ENCODE data around the gene SLC12A6. TPM values are rescaled to one million over a fixed set of nuclear protein-coding genes. Genes with fewer than 3 reads are reported as not detected.
A peak's percentile ranks its signal among the peaks of the same experiment; 100 is the strongest.

The SLC12A6 gene
- total and polyA plus RNA-seq, 5 experiments from 2014 or later = 4.0 to 138 (median 13.3) TPM

DNA sequence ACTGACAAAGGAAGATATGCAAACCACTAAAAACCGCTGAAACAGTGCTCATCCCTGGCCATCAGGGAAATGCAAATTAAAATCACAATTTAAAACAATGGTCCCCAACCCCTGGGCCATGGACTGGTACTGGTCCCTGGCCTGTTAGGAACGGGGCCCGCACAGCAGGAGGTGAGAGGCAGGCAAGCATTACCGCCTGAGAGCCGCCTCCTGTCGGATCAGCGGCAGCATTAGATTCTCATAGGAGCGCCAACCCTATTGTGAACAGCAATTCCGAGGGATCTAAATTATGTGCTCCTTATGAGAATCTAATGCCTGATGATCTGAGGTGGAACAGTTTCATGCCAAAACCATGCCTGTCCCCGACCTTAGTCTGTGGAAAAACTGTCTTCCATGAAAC is 14.4 kb downstream of the SLC12A6 start:
- Mint-ChIP-seq H3K4me1 (peaks cover 11 to 66% (median 48%) of the 10 kb centered on the region in 4 donors), H3K9me3 (no peaks in the 10 kb centered on the region), H3K36me3 (no peaks in the 10 kb centered on the region), H3K27me3 (no peaks in the 10 kb centered on the region), H3K27ac (peak overlapping the region in 3 of 10 donors; percentile 11 to 66 (median 62)), H3K4me3 (no peak overlapping the region)
- POLR2A ChIA-PET = interaction anchor here (15.0 kb wide), 1 partner anchor 13 kb away, joined by 215 read pairs; the partner anchor contains the start of gene SLC12A6
- ATAC-seq (no peak), DNase-seq (no peak)

DNA sequence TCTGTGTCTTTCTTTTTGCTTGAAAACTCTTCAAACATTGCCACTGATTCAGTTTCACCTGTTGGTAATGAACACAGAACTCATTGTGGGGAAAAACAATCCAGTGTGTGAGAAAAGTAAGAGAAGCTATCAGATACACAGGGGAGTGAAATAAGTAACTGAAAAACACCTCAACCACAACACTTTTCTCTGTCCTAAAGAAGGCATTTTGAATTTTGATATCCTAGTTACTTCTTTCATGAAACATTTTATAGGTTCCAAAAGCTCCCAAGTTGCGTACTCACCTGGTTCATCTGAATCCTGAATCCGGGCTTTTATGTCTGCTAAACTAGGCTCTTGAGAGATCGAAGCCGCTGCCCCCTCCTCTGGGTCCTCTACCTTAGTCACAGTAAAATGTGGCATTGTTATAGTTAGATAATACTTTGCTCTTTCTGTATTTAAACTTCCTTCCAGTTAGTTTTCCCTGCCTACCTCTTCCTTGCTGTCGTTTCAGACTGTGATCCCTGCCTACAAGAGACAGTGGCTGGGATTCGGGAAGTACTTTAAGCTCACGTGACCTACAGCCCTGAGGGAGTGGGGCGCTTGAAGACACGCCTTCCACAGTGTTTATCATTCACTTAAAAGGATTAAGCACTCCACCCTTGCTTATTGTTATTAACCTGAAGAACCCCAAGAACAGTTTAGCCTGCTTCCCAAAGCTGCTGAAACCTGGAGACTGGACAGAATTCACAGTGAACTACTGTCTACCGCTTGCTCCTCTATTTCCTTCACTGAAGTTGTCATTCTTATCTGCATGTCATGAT is 19.1 kb downstream of the SLC12A6 start:
- peak overlapping the region; percentile 91 to 100 (median 98) for H3K4me3 Mint-ChIP-seq
- peaks cover 26 to 70% (median 58%) of the 10 kb centered on the region in 4 donors for H3K4me1 Mint-ChIP-seq
- ATAC-seq (peak; percentile 78 to 79), DNase-seq (peak in 5 of 10 donors; percentile 11 to 40 (median 26))
- POLR2A ChIA-PET = interaction anchor here (0.6 to 15.0 kb wide), 8 partner anchors 8 to 278 kb away, joined by 3 to 215 read pairs (median 6); partner anchors contain the start of genes LPCAT4, NOP10, NUTM1 and SLC12A6
- H3K36me3 Mint-ChIP-seq = peaks cover 0 to 14% (median 5%) of the 10 kb centered on the region in 3 donors
- no peaks in the 10 kb centered on the region for H3K9me3 Mint-ChIP-seq
- H3K27me3 Mint-ChIP-seq = no peaks in the 10 kb centered on the region
- H3K27ac Mint-ChIP-seq = peak overlapping the region; percentile 85 to 99 (median 96)

DNA sequence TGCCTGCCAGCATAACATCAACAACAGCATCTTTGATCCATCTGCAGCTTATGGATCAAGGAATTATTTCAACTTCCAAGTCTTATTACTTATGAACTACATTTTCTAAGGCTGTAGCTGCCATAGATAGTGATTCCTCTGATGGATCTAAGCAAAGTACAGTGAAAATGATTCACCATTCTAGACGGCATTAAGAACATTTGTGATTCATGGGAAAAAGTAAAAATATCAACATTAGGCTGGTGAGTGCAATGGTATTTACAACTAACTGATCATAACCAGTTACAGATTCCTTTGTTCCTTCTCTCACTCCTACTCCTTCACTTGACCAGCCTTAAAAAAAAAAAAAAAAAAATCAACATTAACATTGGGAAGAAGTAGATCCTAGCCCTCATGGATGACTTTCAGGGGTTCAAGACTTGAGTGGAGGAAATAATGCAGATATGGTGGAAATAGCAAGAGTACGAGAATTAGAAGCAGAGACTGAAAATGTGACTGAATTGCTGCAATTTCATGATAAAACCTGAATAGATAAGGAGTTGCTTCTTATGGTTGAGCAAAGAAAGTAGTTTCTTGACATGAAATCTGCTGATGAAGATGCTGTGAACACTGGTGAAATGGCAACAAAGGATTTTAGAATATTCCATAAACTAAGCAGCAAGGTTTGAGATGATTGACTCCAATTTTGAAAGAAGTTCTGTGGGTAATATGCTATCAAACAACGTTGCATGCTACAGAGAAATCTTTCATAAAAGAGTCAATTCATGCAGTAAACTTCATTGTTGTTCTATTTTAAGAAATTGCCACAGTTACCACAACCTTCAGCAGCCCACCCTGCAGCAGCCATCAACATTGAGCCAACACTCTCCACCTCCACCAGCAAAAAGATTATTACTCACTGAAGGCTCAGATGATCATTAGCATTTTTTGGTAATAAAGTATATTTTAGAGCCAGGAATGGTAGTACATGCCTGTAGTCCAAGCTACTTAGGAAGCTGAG is 22.8 kb downstream of the SLC12A6 start:
- H3K27ac Mint-ChIP-seq = peak overlapping the region in 9 of 10 donors; percentile 1 to 84 (median 43)
- H3K4me1 Mint-ChIP-seq = peaks cover 33 to 69% (median 65%) of the 10 kb centered on the region in 4 donors
- POLR2A ChIA-PET = interaction anchor here (2.5 kb wide), 1 partner anchor 23 kb away, joined by 7 read pairs; the partner anchor contains the start of gene SLC12A6
- H3K27me3 Mint-ChIP-seq = no peaks in the 10 kb centered on the region
- H3K9me3 Mint-ChIP-seq = no peaks in the 10 kb centered on the region
- DNase-seq = no peak
- H3K36me3 Mint-ChIP-seq = peaks cover 8 to 40% (median 8%) of the 10 kb centered on the region in 3 donors
- no peak for ATAC-seq
- peak overlapping the region in 9 of 10 donors; percentile 65 to 92 (median 75) for H3K4me3 Mint-ChIP-seq

DNA sequence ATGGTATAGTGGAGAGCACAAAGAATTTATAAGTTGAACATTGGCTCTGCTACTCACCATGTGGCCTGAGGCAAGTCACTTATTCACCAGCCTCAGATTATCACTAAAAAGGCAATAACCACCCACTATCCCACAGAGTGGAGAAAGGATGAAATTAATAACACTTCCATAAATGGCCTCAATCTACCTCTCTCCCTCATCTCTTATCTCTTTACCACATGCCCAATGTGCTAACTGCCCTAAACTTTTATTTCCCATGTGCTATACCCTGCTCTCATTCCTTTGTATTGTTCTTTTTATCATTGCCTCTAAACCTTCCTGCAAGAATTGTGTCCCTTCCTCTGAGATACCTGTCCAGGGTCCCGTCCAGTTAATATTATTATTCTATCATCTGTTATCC is 26.0 kb downstream of the SLC12A6 start:
- peaks cover 35 to 72% (median 61%) of the 10 kb centered on the region in 4 donors for H3K4me1 Mint-ChIP-seq
- H3K4me3 Mint-ChIP-seq = no peak overlapping the region
- no peaks in the 10 kb centered on the region for H3K27me3 Mint-ChIP-seq
- POLR2A ChIA-PET = no interaction called here
- no peaks in the 10 kb centered on the region for H3K9me3 Mint-ChIP-seq
- no peak for ATAC-seq
- H3K36me3 Mint-ChIP-seq = peaks cover 8 to 60% (median 9%) of the 10 kb centered on the region in 3 donors
- H3K27ac Mint-ChIP-seq = peak overlapping the region in 1 of 10 donors; percentile 0
- no peak for DNase-seq

DNA sequence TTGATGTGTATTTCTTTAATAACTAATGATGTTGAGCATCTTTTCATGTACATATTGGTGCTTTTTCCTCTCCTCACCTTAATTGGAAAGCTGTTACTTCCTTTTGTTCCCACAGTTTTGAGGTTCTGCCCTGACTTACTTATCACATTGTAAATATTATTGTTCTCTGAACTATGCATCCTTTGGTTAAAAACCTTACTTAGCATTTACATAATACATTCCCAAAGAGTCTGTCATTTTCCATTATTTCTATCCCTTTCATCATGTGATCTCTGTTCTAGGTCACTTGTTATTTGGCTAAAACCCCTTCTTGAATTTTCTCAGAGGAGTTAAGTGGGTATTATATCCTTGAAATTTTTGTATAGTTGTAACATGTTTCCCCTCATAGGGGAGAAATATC is 33.0 kb downstream of the SLC12A6 start:
- Mint-ChIP-seq H3K27ac (peak overlapping the region in 6 of 10 donors; percentile 0 to 63 (median 36)), H3K4me3 (no peak overlapping the region)

DNA sequence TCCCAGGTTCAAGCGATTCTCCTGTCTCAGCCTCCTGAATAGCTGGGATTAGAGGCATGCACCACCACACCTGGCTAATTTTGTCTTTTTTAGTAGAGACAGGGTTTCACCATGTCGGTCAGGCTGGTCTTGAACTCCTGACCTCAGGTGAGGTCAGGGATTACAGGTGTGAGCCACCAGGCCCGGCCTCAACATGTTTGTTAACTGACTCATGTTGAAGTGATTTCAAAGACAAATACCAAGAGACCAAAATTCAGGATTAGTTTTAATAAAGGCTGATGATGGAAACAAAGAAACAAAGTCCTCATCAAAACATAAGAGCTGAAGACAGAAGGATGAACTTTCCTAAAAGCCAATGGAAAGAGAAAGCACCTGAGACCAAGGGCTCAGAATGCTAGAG is 36.5 kb downstream of the SLC12A6 start:
- H3K4me1 Mint-ChIP-seq = peaks cover 40 to 72% (median 67%) of the 10 kb centered on the region in 4 donors
- DNase-seq = no peak
- peak overlapping the region in 2 of 10 donors; percentile 51 to 63 for H3K27ac Mint-ChIP-seq
- ATAC-seq = no peak
- H3K4me3 Mint-ChIP-seq = no peak overlapping the region
- H3K9me3 Mint-ChIP-seq = no peaks in the 10 kb centered on the region
- no peaks in the 10 kb centered on the region for H3K27me3 Mint-ChIP-seq
- POLR2A ChIA-PET = interaction anchor here (1.0 kb wide), 1 partner anchor 24 kb away, joined by 4 read pairs; no protein-coding TSS in a partner anchor
- H3K36me3 Mint-ChIP-seq = peaks cover 0 to 59% (median 5%) of the 10 kb centered on the region in 3 donors

More for the DNA sequence above, 33.0 kb downstream of the SLC12A6 start:
- peaks cover 29 to 68% (median 61%) of the 10 kb centered on the region in 4 donors for H3K4me1 Mint-ChIP-seq
- no peaks in the 10 kb centered on the region for H3K27me3 Mint-ChIP-seq
- no peak for ATAC-seq
- peaks cover 0 to 70% (median 7%) of the 10 kb centered on the region in 3 donors for H3K36me3 Mint-ChIP-seq
- H3K9me3 Mint-ChIP-seq = no peaks in the 10 kb centered on the region
- POLR2A ChIA-PET = no interaction called here
- DNase-seq = no peak

DNA sequence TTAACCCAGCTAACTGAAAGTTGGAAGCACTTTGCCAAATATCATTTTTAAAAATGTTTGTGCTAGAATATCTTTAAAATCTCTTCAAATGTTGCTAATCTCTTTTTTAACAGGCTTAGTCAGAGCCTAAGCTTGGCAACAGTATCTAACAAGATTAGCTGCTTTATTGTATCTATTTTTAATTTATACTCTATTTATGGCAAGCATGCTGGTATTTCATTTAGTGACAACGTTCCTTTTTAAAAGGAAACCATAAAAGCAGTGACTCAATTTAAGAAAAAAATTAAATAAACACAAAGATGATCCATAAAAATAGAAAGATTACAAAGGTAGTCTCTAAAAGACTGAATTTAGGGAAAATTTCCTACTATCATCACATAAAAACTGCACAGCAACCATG is 40.5 kb downstream of the SLC12A6 start:
- peaks cover 29 to 63% (median 55%) of the 10 kb centered on the region in 4 donors for H3K4me1 Mint-ChIP-seq
- no peaks in the 10 kb centered on the region for H3K27me3 Mint-ChIP-seq
- peaks cover 0 to 45% (median 4%) of the 10 kb centered on the region in 3 donors for H3K36me3 Mint-ChIP-seq
- DNase-seq (no peak), ATAC-seq (no peak)
- POLR2A ChIA-PET = no interaction called here
- peak overlapping the region in 2 of 10 donors; percentile 2 to 53 for H3K27ac Mint-ChIP-seq
- H3K9me3 Mint-ChIP-seq = no peaks in the 10 kb centered on the region
- H3K4me3 Mint-ChIP-seq = peak overlapping the region in 1 of 10 donors; percentile 42

DNA sequence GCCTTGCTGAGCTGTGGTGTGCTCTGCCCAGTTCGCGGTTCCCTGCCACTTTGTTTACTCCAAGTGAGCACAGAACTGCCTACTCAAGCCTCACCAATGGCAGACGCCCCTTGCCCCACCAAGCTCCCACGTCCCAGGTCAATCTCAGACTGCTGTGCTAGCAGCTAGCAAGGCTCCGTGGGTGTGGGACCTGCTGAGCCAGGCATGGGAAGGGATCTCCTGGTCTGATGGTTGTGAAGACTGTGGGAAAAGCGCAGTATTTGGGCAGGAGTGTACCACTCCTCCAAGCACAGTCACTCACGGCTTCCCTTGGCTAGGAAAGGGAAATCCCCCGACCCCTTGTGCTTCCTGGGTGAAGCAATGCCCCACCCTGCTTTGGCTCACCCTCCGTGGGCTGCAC is 45.0 kb downstream of the SLC12A6 start:
- POLR2A ChIA-PET = no interaction called here
- H3K4me3 Mint-ChIP-seq = no peak overlapping the region
- ATAC-seq (no peak), DNase-seq (no peak)
- peaks cover 21 to 55% (median 34%) of the 10 kb centered on the region in 4 donors for H3K4me1 Mint-ChIP-seq
- no peak overlapping the region for H3K27ac Mint-ChIP-seq
- H3K36me3 Mint-ChIP-seq = peaks cover 5 to 28% (median 23%) of the 10 kb centered on the region in 3 donors
- no peaks in the 10 kb centered on the region for H3K27me3 Mint-ChIP-seq
- peaks cover 0 to 8% (median 0%) of the 10 kb centered on the region in 9 donors for H3K9me3 Mint-ChIP-seq

DNA sequence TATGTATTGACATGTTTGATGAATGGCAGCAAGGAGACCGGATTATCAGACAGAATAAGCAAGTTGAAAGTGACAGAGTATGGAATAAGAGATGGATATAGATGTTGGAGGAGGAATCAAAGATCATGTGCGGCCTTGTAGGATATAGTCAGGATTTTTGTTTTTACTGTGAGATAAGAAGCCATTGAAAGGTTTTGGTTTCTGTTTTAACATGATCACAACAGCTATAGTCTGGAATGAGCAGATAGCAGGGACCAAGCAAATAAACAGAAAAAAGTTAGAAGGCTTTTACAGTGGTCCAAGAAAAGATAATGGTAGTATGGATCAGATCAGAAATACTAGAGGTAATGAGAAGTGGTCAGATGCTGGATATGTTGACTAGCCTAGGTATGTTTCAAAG is 52.6 kb downstream of the SLC12A6 start:
- no peak for DNase-seq

DNA sequence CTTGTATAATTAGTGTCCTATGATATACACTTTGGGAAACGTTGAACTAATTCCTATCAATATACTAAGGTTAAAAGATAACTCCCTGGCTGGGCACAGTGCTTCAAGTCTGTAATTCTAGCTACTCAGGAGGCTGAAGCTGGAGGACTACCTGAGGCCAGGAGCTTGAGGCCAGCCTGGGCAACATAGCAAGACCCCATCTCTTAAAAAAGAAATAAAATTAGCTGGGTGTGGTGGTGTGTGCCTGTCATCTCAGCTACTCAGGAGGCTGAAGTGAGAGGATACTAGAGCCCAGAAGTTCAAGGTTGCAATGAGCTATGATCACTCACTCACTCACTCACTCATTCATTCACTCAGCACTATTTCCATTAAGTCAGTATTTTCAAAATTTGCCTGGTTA is 55.2 kb downstream of the SLC12A6 start:
- Mint-ChIP-seq H3K36me3 (peaks cover 0 to 25% (median 9%) of the 10 kb centered on the region in 3 donors), H3K9me3 (peaks cover 0 to 4% (median 0%) of the 10 kb centered on the region in 9 donors), H3K4me1 (peaks cover 20 to 47% (median 38%) of the 10 kb centered on the region in 4 donors), H3K27me3 (no peaks in the 10 kb centered on the region), H3K27ac (peak overlapping the region in 1 of 10 donors; percentile 11), H3K4me3 (no peak overlapping the region)
- ATAC-seq = no peak
- POLR2A ChIA-PET = no interaction called here
- no peak for DNase-seq

More for the DNA sequence above, 52.6 kb downstream of the SLC12A6 start:
- ATAC-seq = no peak
- POLR2A ChIA-PET = no interaction called here
- H3K27ac Mint-ChIP-seq = peak overlapping the region; percentile 27 to 85 (median 66)
- H3K27me3 Mint-ChIP-seq = no peaks in the 10 kb centered on the region
- H3K4me3 Mint-ChIP-seq = peak overlapping the region in 6 of 10 donors; percentile 1 to 39 (median 11)
- peaks cover 0 to 20% (median 14%) of the 10 kb centered on the region in 3 donors for H3K36me3 Mint-ChIP-seq
- peaks cover 23 to 54% (median 31%) of the 10 kb centered on the region in 4 donors for H3K4me1 Mint-ChIP-seq
- H3K9me3 Mint-ChIP-seq = peaks cover 0 to 11% (median 0%) of the 10 kb centered on the region in 9 donors

DNA sequence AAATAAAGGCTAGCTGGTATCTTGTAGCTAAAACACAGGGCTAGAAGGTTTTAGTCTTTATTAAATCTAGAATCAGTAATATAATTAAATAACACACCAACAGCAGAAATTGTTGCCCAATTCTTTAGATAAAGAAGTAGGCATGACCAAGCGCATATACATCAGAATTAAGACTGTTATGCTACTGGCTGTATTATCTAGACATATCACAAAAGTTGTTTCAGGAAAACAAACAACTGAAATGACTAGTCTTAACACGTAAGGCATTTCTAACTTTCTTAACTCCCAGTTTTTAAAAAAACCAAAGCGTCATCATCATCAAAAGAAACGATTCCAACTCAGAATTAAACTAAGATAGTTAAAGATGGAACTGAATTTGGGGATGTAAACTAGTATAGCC is 57.4 kb downstream of the SLC12A6 start:
- DNase-seq = no peak
- no peak for ATAC-seq
- H3K4me1 Mint-ChIP-seq = peaks cover 22 to 47% (median 40%) of the 10 kb centered on the region in 4 donors
- peaks cover 0 to 4% (median 0%) of the 10 kb centered on the region in 9 donors for H3K9me3 Mint-ChIP-seq
- H3K4me3 Mint-ChIP-seq = no peak overlapping the region
- H3K36me3 Mint-ChIP-seq = peaks cover 0 to 29% (median 7%) of the 10 kb centered on the region in 3 donors
- H3K27ac Mint-ChIP-seq = peak overlapping the region in 2 of 10 donors; percentile 0 to 21
- POLR2A ChIA-PET = interaction anchor here (0.6 kb wide), 1 partner anchor 803 kb away, joined by 7 read pairs; no protein-coding TSS in a partner anchor
- no peaks in the 10 kb centered on the region for H3K27me3 Mint-ChIP-seq

DNA sequence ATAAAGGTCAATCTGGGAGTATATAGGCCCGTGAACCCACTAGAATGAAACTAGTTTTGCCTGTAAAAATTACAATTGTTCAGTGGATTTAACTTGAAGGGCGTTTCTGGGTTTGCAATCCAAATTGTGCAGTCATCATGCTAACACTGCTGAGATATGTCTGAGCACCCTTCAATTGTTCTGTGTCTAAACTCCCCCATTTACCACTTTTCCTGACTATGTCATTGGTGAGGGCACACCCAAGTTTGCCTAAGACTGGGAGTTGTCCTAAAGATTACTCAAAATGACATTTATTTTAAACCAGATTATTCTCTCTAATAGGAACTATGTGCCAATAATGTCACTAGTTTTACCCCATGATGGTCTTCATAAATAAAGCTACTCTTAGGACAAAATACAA is 58.2 kb downstream of the SLC12A6 start:
- Mint-ChIP-seq H3K36me3 (peaks cover 0 to 29% (median 10%) of the 10 kb centered on the region in 3 donors), H3K4me1 (peaks cover 15 to 40% (median 32%) of the 10 kb centered on the region in 4 donors), H3K4me3 (no peak overlapping the region), H3K9me3 (peaks cover 0 to 4% (median 0%) of the 10 kb centered on the region in 9 donors), H3K27ac (peak overlapping the region in 2 of 10 donors; percentile 8 to 40), H3K27me3 (no peaks in the 10 kb centered on the region)
- DNase-seq = no peak
- no peak for ATAC-seq
- POLR2A ChIA-PET = interaction anchor here (0.6 kb wide), 1 partner anchor 804 kb away, joined by 7 read pairs; no protein-coding TSS in a partner anchor
